GM19193 (cell line): Measurements from ENCODE around the gene PIM3.
A peak's percentile ranks its signal among the peaks of the same experiment; 100 is the strongest.

Experiments used
- POLR2A ChIP-seq: IDR thresholded peaks from 4 replicates; pipeline ENCODE4 v1.6.1; 2011; ENCODE audit not compliant: insufficient read depth, insufficient read length; ENCODE audit errors: extremely low read depth

PIM3 gene

DNA sequence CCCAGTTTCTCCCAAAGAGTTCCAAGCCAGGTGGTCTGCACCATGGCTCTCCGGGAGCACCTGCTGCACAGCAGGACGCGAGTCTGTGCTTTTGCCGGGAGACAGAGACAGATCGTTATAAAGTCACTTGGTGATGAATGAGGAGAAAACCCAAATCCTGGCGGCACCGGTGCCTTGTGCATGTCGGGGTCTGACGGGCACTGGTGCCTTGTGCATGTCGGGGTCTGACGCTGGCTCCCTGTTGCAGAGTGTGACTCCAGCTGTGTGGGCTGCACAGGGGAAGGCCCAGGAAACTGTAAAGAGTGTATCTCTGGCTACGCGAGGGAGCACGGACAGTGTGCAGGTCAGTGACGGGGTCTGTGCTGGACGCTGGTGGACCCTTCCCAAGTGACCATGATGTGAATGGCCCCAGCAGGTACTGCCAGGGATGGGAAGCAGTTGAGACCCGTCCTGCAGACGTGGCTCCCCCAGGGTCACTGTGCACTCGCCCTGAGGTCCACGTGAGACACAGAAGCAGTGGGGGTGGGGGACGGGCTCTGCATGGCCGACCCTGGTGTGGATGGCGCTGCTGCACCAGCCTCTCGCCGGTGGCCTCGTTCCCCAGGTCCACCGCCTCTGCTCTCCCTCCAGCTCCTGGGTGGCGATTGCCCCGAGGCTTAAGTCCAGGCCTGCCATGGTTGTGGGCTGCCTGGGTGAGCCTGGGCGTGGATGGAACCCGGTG is 36.3 kb upstream of the PIM3 start:
- no peak for TF ChIP-seq POLR2A

DNA sequence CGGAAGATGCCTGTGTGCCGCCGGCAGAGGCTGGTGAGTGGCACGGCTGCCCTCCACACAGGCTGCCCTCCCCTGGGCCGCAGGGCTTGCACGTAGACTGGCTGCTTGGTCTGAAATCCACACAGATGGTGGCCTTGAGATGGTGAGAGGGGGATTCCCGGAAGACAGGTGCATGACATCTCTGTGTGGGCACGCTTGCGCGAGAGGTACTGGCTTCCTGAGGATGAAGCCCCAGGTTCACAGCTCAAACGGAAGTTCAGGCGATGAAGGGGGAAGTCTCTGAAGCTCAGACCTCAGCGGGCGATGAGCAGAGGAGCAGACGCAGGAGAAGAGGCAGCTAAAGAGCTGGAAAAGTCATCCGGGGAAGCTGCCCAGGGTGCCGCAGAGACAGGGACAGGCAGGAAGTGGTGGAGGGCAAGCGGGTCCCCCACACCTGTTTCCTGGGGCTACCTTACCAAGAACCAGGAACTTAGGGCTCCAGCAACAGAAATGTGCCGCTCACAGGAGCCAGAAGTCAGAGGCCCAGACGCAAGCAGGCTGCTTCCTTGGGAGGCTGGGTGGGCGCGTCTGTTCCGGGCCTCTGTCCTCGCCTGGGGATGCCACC is 34.9 kb upstream of the PIM3 start:
- TF ChIP-seq POLR2A = peak; percentile 82

DNA sequence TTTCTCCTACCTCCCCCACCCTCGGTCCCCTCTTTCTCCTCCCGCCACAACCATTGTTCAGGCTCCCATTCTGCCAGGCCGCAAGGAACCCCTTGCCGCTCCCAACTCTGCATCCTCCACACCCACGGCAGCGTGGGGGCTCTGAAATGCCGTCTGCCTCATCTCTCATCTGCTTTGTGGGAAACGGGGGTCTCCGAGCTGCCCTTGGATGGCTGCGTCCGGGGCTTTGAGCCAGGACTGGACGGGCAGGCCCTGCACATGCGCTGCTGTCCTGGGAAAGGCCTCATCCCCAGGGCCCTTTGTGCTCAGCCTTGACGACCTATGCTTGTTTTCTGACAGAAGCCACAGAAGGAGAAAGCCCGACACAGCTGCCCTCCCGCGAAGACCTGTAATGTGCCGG is 33.7 kb upstream of the PIM3 start:
- no peak for TF ChIP-seq POLR2A

DNA sequence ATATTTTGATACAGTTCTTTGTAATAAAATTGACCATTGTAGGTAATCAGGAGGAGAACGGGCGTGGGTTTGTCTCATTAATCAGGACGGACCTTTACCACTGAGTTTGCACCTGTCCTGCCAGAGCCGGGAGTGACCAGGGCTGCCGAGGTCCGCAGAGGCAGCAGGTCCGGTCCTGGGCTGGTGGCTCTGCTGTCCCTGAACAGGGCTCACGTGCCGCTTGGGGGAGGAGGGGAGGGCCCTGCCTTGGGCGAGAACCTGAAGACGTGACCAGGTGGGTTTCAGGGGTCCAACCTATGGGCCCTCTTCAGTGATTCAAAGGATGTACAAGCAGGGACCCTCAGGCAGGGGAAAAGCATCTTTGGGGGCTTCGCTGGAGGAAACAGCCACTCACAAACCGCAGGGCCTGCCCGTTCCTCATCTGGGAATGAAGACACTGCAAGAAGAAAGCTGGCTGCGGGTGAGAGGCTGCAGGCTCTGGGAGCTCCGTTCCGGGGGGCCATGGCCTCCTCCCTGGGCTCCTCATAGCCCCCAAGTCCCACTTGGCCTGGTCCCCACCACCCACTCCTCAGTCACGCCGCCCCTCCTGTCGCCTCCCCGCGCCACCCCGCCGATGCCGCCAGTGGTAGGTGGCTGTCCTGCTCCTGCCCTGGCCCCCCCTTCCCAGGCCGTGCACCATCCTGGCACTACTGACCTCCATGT is 32.9 kb upstream of the PIM3 start:
- TF ChIP-seq POLR2A = no peak

DNA sequence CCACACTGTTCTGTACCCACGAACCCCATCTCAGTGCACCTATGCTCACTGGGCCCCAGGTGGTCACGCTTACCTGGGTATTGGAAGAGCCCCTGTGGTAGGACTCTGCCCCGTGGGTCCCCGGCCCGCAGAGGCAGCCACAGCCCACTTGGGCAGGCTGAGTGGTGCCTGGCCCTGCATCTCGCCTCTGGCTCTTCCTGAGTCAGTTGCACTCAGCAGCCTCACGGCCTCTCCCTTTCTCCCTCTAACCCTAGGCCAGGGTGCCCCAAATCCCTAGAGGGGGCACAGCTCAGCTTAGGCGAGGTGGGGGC is 32.4 kb upstream of the PIM3 start:
- TF ChIP-seq POLR2A = no peak

DNA sequence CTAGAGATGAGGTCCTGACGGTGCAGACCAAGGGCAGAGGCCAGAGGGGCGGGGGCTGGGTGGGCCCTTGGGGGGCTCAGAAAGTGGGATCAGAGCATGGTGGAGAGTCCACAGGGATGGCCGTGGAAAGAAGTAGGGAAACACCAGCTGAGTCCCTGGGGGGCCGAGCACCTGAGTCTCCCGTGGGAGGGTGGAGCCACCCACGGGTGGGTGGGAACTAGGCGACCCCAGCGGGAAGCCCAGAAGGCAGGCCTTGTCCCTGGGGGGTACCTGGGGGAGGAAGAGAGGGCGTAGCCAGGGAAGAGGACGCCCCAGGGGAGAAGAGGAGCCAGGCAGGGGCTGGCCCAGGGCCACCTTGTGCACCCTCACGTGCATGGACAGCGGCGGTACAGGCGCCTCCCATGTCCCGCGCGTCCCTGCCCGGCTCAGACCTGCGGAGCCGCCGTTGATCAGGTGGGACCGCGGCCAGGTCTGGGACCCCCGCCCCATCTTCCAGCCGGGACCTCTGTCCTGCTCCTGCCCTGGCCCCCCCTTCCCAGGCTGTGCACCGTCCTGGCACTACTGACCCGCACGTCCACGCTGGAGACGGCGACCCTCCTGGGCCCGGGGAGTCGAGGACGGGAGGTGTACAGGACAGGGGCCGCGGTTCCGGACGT is 31.9 kb upstream of the PIM3 start:
- TF ChIP-seq POLR2A = no peak

DNA sequence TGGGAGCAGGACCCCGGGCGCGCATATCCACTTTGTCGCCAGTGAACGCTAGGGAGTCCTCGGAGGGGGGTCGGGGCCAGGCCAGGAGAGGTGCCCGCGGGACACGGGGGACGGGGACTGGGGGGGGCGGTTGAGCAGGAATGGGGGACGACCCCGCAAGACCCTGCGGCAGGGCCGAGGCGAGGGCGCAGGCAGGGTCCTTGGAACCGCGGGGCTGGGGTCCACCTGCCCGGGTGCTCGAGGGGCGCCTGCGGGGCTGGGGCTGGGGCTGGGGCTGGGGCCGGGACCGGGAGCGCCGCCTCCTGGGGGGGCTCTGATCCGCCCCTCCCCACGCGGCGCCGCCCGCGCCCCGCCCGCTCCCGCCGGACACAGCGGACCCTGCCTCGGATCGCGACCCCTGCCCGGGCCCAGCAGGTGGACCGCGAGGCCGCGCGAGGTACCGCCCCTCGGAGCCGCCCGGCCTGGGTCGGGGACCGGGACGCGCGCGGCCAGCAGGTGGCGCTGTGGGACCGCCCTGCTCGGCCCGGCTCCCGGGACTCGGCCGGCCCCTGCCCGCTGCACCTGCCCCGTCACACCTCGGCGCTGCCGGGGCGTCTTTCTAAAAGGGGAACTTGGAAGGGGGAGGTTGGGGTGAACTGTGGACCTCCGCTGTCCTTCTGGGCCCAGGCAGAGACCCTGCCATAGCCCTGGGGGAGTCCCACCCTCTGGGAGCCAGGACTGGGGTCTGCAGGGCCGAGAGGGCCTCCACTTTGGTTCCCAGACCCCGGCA is 31.2 kb upstream of the PIM3 start:
- no peak for TF ChIP-seq POLR2A

DNA sequence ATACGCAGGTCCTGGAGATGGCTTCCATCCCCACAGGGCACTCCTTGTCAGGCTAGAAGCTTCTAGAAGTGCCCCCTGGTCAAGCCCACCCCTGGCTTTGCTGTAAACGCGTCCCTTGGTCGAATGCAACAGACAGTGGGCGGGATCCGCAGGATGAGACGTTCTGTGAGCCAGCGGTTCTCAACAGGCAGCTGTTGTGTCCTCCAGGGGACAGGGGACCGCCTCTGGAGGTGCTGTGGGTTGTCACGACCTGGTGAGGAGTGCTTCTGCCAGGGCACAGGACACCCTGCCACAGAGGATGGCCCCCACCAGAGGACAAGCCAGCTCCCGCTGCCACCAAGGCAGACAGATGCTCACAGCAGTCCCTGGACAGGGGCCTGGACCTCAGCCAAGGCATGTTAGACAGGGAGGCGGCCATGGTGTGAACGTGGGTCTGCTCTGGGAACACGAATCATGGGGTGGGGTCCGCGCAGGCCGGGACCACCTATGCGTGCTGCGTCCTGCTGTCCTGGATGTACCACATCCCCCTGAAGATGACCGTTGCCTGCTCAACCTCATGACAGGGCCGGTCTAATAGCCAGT is 30.5 kb upstream of the PIM3 start:
- no peak for TF ChIP-seq POLR2A

DNA sequence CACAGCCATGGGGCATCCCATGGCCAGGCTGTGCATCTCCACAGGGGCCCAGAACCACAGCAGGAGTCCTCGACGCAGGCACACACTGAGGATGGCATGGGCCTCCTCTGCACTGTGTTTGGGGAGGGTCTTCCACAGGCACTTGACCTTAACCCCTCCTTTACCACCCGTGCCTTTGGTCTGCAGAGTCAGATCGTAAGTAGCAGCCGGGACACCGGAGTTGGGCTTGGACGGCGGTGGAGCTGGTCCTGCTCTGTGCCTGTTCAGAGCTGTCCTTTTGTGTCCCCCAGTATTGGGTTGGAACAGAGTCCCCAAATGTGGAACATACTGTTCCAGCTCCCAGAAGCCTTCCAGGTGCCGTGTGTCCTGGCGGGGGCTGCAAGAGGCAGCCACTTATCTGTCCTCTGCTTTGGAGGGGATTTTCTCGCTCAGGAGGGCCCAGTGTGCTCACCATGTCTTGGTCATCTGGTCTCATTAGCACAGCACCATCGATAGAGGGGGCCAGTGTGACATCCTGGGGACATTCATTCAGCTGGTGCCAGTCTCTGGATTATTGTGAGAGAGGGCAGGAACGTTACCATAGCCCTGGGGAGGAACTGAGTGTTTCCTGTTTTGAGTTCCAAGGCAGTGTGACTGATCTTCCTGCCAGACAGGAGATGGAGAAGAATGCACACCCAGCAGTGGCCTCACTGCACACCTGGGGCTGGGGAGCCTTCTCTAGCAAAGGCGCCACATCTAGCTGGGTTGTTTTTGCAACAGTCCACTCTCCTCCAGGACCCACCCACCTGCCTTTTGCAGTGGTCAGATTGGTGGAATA is 29.8 kb upstream of the PIM3 start:
- peak; percentile 19 for TF ChIP-seq POLR2A

DNA sequence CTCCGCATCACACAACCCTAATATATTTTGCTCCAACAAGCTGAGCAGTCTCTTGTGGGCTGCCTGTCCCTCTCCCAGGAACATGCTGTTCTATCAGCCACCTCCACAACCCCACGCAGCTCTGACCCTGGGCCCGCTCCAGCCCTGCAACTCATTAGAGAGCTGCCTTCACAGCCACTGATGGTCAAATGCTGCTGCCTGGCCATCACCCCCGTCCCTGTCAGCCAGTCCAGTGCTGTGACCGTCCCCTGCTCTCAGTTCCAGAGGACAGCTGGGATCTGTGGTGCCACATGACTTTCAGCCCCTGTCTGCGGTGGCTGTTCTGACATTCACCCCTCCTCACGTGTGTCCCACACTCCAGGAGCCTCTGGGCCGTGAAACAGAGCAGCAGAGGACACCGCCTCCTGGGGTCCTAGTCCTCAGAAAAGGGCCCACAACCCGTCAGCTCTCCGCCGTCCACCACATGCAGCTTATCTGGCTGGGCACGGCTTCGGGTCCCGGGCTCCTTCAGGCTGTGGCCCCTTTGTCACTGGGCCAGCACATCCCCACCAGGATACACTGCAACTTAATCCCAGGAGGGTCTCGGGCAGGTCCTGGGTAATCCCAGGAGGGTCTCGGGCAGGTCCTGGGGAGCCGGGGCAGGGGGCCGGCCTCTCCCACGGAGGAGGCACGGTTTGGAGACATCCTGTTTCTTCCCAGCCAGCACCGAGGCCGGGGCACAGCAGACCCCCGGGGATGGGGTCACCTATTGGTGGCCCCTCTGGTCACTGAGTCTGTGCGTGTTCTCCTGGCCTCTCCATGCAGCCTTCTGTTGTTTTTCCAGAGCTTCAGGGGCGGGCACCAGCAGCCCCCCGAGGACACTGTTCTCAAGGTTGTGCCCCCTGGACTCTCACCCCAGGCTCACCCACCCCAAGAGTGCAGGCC is 27.1 kb upstream of the PIM3 start:
- TF ChIP-seq POLR2A = no peak

DNA sequence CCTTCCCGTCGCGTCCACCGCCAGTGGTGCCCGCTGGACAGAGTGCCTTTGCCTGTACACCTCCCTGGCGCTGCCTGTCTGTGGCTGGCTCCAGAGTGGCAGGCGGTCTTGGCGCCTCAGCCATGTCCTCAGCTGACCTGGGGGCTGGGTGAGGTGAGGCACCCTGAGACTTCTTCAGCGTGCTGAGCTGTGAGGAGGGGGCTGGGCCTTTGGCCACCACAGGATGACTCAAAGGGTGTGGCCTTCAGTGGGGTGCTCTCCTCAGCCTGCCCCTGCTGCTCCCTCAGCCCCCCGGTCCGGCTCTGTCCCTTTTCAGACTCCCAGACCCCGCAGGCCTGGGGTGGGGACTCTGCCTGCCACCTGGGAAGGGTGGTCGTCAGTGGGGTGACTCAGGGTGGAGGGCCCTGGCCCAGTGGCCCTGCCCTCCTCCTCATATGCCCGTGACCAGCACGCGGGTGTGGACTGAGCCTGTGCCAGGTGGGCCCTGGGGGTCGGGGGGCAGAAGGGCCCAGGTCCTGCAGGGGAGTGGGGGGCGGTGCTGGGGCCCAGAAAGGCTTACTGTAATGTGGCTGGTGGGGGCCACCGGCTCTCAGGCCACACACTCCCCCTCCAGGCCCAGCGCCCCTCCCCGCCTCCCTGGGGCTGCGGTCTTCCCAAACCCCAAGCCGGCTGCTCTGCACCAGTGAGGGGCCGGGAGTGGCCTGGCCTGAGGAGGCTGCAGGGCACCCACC is 26.2 kb upstream of the PIM3 start:
- TF ChIP-seq POLR2A = peak; percentile 33

DNA sequence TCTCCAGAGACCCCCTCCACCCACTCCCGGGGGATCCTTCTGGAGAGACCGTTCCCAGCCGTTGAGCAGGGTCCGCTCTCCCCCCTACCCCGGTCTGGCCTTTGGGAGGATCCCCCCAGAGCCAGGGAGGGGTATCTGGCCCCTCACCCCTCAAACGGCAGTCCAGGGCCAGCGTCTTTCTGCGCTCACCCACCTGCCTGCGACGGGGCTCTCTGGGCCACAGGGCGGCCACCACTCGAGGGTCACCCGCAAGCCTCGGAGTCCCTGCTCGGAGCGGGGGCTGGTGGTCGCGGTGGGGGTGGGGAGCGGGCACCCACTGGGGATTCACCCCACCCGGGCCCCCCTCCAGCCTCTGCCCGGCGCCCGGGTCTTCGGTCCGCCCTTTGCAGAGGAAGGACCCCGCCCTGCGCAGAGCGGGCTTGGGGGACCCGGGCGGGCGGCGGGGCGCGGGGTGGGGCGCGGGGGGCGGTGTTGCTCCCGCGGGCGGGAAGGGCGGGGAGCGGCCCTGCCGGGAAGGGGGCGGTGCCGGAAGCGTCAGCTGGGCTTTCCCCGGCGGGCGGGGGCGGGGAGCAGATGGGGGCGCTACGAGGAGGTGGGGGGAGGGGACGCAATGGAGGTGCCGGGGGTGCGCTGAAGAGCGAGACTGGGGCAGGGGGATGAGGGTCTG is 25.5 kb upstream of the PIM3 start:
- no peak for TF ChIP-seq POLR2A
